Trophoblast cell (in vitro differentiated cells and primary cell): ENCODE data around the gene TGIF1.
"Not testable (repeated sequence)": the region's sequence is repeated elsewhere in the genome, so short reads cannot be mapped to it uniquely, and the experiment has no call there.

Source experiments
- DNase-seq, 2 donors: peaks; one replicate each; pipeline ENCODE4 v3.0.0-alpha.2; 2016
- H2AFZ ChIP-seq: 2 replicates; pipeline ENCODE4 v1.6.1; 2013; ENCODE audit warnings: low read length, moderate library complexity, mild to moderate bottlenecking; ENCODE audit not compliant: insufficient read depth, poor library complexity
- H2AK5ac ChIP-seq: 2 replicates; pipeline ENCODE4 v1.6.1; 2013; ENCODE audit warnings: mild to moderate bottlenecking, low read length
- H2BK120ac ChIP-seq: 2 replicates; pipeline ENCODE4 v1.6.1; 2013; ENCODE audit warnings: low read length, mild to moderate bottlenecking, moderate library complexity; ENCODE audit not compliant: insufficient read depth, poor library complexity
- H2BK12ac ChIP-seq: 2 replicates; pipeline ENCODE4 v1.6.1; 2013; ENCODE audit warnings: mild to moderate bottlenecking, low read length, moderate library complexity
- H2BK5ac ChIP-seq: 2 replicates; pipeline ENCODE4 v1.6.1; 2013; ENCODE audit warnings: low read length, low read depth, moderate library complexity, mild to moderate bottlenecking; ENCODE audit not compliant: poor library complexity
- H3K14ac ChIP-seq: 2 replicates; pipeline ENCODE4 v1.6.1; 2013; ENCODE audit warnings: mild to moderate bottlenecking, low read length
- H3K18ac ChIP-seq: 2 replicates; pipeline ENCODE4 v1.6.1; 2013; ENCODE audit warnings: mild to moderate bottlenecking, low read length
- H3K23ac ChIP-seq: 2 replicates; pipeline ENCODE4 v1.6.1; 2013; ENCODE audit warnings: low read length
- H3K27ac ChIP-seq: 2 replicates; pipeline ENCODE4 v1.5.1; 2013; ENCODE audit warnings: low read depth, mild to moderate bottlenecking, inconsistent platforms, low read length, moderate library complexity
- H3K27me3 ChIP-seq: 2 replicates; pipeline ENCODE4 v1.6.1; 2013; ENCODE audit warnings: inconsistent platforms, mild to moderate bottlenecking, low read length, moderate library complexity; ENCODE audit not compliant: insufficient read depth
- H3K36me3 ChIP-seq, 2 experiments: 1 replicate in 1 of 2; 2 replicates in 1 of 2; pipeline ENCODE4 v1.6.1; 2013; ENCODE audit warnings: low read length in 2 of 2, mild to moderate bottlenecking in 2 of 2, moderate library complexity in 1 of 2; ENCODE audit not compliant: insufficient read depth in 2 of 2, control insufficient read depth in 1 of 2
- H3K4ac ChIP-seq: 2 replicates; pipeline ENCODE4 v1.6.1; 2013; ENCODE audit warnings: low read depth, mild to moderate bottlenecking, low read length, moderate library complexity
- H3K4me1 ChIP-seq, 2 experiments: 1 replicate in 1 of 2; 2 replicates in 1 of 2; pipeline ENCODE4 v1.6.1; 2013; ENCODE audit warnings: low read length in 2 of 2, mild to moderate bottlenecking in 2 of 2, moderate library complexity in 1 of 2; ENCODE audit not compliant: insufficient read depth in 2 of 2, control insufficient read depth in 1 of 2
- H3K4me2 ChIP-seq: 2 replicates; pipeline ENCODE4 v1.6.1; 2013; ENCODE audit warnings: inconsistent platforms, mild to moderate bottlenecking, low read length, moderate library complexity
- H3K4me3 ChIP-seq: 2 replicates; pipeline ENCODE4 v1.5.1; 2013; ENCODE audit warnings: mild to moderate bottlenecking, low read depth, low read length, inconsistent platforms
- H3K79me1 ChIP-seq: one replicate; pipeline ENCODE4 v1.6.1; 2013; ENCODE audit warnings: low read length
- H3K79me2 ChIP-seq: 2 replicates; pipeline ENCODE4 v1.6.1; 2013; ENCODE audit warnings: low read length, mild to moderate bottlenecking; ENCODE audit not compliant: control insufficient read depth, insufficient read depth, poor library complexity
- H3K9ac ChIP-seq: 2 replicates; pipeline ENCODE4 v1.6.1; 2013; ENCODE audit warnings: mild to moderate bottlenecking, low read length
- H3K9me3 ChIP-seq: 2 replicates; pipeline ENCODE4 v1.6.1; 2013; ENCODE audit warnings: low read depth, mild to moderate bottlenecking, control low read depth, inconsistent platforms, low read length; ENCODE audit not compliant: insufficient read depth
- H4K12ac ChIP-seq: 2 replicates; pipeline ENCODE4 v1.6.1; 2013; ENCODE audit warnings: low read depth, mild to moderate bottlenecking, low read length, moderate library complexity
- H4K8ac ChIP-seq: 2 replicates; pipeline ENCODE4 v1.6.1; 2013; ENCODE audit warnings: low read depth, mild to moderate bottlenecking, low read length, moderate library complexity
- H4K91ac ChIP-seq: one replicate; pipeline ENCODE4 v1.6.1; 2013; ENCODE audit warnings: low read depth, mild to moderate bottlenecking, low read length, moderate library complexity
- WGBS: extraction: QIAGEN DNeasy Blood & Tissue Kit; methylation state at CpG from one replicate; pipeline ENCODE4 v1.1.7; 2013; ENCODE audit warnings: missing lambda C conversion rate; ENCODE audit not compliant: insufficient read length, insufficient coverage; ENCODE audit errors: extremely low coverage; 5-methylcytosine and 5-hydroxymethylcytosine counted together

The TGIF1 gene

GRCh38 chr18:3410876-3411275 is 39.1 kb upstream of the TGIF1 start:
- H3K4me2 ChIP-seq, H3K9me3 ChIP-seq, H2BK12ac ChIP-seq, H2BK5ac ChIP-seq, H3K27me3 ChIP-seq, H3K79me1 ChIP-seq, H3K23ac ChIP-seq, H3K4me1 ChIP-seq, H2BK120ac ChIP-seq, H3K36me3 ChIP-seq, H3K18ac ChIP-seq, H3K4me3 ChIP-seq, H4K91ac ChIP-seq, H4K12ac ChIP-seq, H4K8ac ChIP-seq, H3K14ac ChIP-seq, H3K27ac ChIP-seq, H3K4ac ChIP-seq, H3K9ac ChIP-seq, H2AK5ac ChIP-seq, H3K79me2 ChIP-seq, H2AFZ ChIP-seq: not testable (repeated sequence)
- no CpG with 5 or more reads among the region's 3 CpGs for WGBS
- peak; percentile 26 to 58 for DNase-seq

DNA sequence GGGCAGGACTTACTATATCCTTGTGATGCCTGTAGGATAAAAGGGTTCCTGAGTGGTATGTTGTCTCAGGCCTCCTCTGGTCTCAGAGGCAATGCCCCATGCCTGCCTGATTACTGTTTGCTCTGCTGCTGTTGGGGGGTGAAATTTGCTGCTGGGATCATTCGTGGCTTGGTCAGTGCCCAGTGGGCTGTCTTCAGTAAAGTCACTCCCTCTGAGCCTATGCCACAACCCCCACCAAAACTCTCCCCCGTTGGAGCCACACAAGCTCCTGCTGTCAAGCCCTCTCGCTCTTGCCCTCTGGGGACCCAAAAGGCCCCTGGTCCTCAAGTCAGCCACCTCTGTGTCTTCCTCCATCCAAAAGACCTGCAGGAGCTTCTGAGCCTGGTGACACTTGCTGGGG is 38.6 kb upstream of the TGIF1 start:
- no peaks in the 10 kb centered on the region for H3K36me3 ChIP-seq
- H4K91ac ChIP-seq: no peak overlapping the region
- H3K4me3 ChIP-seq: no peak overlapping the region
- H4K8ac ChIP-seq: no peak overlapping the region
- no peak overlapping the region for H4K12ac ChIP-seq
- H3K4me2 ChIP-seq: no peak overlapping the region
- H3K27me3 ChIP-seq: no peaks in the 10 kb centered on the region
- no peak overlapping the region for H3K9ac ChIP-seq
- DNase-seq: peak in 1 of 2 donors; percentile 41
- no peak overlapping the region for H2BK5ac ChIP-seq
- H3K18ac ChIP-seq: no peak overlapping the region
- H3K79me2 ChIP-seq: no peaks in the 10 kb centered on the region
- H3K27ac ChIP-seq: no peak overlapping the region
- no peaks in the 10 kb centered on the region for H3K79me1 ChIP-seq
- no peak overlapping the region for H2AFZ ChIP-seq
- no peak overlapping the region for H2BK12ac ChIP-seq
- no peak overlapping the region for H3K23ac ChIP-seq
- H2AK5ac ChIP-seq: no peak overlapping the region
- no peaks in the 10 kb centered on the region for H3K9me3 ChIP-seq
- H3K14ac ChIP-seq: no peak overlapping the region
- no peak overlapping the region for H2BK120ac ChIP-seq
- no CpG with 5 or more reads among the region's 3 CpGs for WGBS
- H3K4ac ChIP-seq: no peak overlapping the region
- no peaks in the 10 kb centered on the region for H3K4me1 ChIP-seq

GRCh38 chr18:3411854-3412268 is 38.1 kb upstream of the TGIF1 start:
- H3K79me1 ChIP-seq: no peaks in the 10 kb centered on the region
- H3K27ac ChIP-seq: no peak overlapping the region
- H2BK5ac ChIP-seq: no peak overlapping the region
- no peak overlapping the region for H2BK12ac ChIP-seq
- H3K27me3 ChIP-seq: no peaks in the 10 kb centered on the region
- no peak overlapping the region for H3K14ac ChIP-seq
- no peak overlapping the region for H3K4me2 ChIP-seq
- no peaks in the 10 kb centered on the region for H3K4me1 ChIP-seq
- H4K8ac ChIP-seq: no peak overlapping the region
- WGBS: no CpG with 5 or more reads among the region's 28 CpGs
- no peak overlapping the region for H2AFZ ChIP-seq
- DNase-seq: peak; percentile 91 to 93
- no peak overlapping the region for H3K4ac ChIP-seq
- no peaks in the 10 kb centered on the region for H3K9me3 ChIP-seq
- H4K12ac ChIP-seq: no peak overlapping the region
- H3K9ac ChIP-seq: no peak overlapping the region
- no peak overlapping the region for H3K4me3 ChIP-seq
- no peaks in the 10 kb centered on the region for H3K36me3 ChIP-seq
- H3K18ac ChIP-seq: no peak overlapping the region
- no peak overlapping the region for H4K91ac ChIP-seq
- no peak overlapping the region for H2AK5ac ChIP-seq
- H3K79me2 ChIP-seq: no peaks in the 10 kb centered on the region
- H3K23ac ChIP-seq: no peak overlapping the region
- H2BK120ac ChIP-seq: no peak overlapping the region

DNA sequence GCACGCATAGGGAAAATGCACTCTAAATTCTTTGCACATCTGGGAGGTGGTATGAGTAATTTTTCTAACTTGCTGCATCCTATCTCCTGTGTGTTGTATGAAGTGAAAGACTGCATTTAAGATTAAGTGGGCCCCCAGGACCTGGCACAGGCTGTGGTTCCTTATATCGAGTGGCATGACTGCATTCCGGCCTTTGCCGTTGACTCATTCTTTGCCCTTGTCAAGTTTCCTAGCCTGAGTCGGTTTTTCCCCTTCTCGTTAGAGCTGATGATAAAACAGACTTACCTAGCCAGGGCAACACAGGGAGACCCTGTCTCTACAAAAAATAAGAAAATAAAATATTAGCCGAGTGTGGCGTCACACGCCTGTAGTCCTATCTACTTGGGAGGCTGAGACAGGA is 37.4 kb upstream of the TGIF1 start:
- H2AK5ac ChIP-seq, H3K9me3 ChIP-seq, H3K18ac ChIP-seq, H3K4me2 ChIP-seq, H3K27ac ChIP-seq, H2BK12ac ChIP-seq, H3K14ac ChIP-seq, H3K4me3 ChIP-seq, H4K91ac ChIP-seq, H3K79me1 ChIP-seq, H3K23ac ChIP-seq, H3K36me3 ChIP-seq, H2BK5ac ChIP-seq, H2BK120ac ChIP-seq, H3K27me3 ChIP-seq, H4K8ac ChIP-seq, H2AFZ ChIP-seq, H3K4me1 ChIP-seq, H3K9ac ChIP-seq, H3K4ac ChIP-seq, H3K79me2 ChIP-seq, H4K12ac ChIP-seq: not testable (repeated sequence)
- WGBS: no CpG with 5 or more reads among the region's 9 CpGs
- peak; percentile 92 to 94 for DNase-seq
